GM19468 (cell line): ENCODE results near the gene BRPF3.

ENCODE experiments used
- ATAC-seq: cut with Tn5 transposase; IDR thresholded peaks from one replicate; pipeline ENCODE4 v1.9.1; 2021; ENCODE audit warnings: mild to moderate bottlenecking, moderate library complexity, moderate number of reproducible peaks; ENCODE audit not compliant: unreplicated experiment; ENCODE audit errors: extremely low read depth

The BRPF3 gene

DNA sequence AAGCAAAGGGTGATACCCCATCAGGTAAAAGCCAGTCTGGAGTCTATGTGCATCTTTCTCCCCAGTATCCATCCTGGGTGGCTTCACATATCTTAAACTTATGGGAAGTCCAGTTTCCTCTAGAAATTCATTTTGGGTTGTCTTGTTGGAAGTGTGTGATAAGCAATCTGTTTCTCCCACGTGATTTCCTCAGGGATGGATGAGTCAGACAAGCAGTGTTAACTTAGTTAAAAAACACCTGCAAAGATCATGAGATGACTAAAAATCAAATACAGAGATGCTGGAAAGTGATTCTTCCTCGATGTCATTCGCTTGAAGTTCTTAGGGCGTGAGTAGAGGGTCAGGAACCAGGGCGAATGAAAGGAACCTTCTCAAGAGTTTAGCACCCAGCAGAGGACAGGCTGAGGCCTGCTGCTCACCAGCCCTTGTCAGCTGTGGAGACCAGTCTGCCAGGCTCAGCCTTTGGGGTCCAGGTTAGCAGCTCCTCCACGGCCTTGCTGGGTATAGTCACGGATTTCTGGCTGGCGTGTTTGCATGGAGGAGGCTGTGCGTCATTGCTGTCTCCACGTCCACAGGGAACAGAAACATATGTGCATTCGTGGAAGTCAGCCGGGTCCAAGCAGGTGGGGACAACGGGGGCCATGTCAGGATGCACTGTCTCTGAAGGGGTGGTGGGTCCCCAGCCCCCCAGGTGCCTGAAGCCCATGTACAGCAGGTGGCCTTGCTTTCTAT lies 70.5 kb downstream of the BRPF3 start:
- no peak for ATAC-seq

DNA sequence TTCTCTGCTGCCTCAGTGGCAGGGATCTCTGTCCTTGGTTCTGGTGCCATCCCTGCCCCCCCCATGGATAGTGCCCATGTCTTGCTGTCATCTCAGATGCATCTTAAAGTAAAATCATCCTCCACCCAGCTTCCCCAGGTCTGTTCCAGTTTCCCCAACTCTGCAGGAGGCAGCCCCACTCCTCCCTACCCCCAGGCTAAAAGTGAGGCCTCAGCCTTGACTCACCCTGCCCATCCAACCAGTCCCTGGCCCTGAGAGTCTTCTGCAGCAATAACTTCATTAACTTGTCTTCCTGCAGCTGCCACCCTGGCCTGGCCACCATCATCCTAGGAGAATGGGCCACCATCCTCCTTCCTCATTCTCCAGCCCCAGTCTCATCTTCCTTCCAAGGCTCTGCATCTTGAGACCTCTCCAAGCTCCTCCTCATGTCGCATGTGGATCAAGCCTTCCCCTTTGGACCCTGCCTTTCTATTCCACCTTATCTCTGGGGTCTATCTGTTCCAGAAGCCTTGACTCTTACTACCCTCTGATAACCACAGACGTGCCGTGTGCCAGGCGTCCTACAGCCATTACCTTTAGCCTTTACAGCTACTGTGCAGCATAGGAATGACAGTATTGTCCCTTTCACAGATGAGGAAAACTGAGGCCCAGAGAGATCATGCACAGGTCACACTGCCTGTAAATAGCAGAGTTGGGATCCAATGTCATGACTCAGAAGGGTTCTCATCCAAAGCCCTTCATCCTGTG lies 71.4 kb downstream of the BRPF3 start:
- ATAC-seq, result no peak

DNA sequence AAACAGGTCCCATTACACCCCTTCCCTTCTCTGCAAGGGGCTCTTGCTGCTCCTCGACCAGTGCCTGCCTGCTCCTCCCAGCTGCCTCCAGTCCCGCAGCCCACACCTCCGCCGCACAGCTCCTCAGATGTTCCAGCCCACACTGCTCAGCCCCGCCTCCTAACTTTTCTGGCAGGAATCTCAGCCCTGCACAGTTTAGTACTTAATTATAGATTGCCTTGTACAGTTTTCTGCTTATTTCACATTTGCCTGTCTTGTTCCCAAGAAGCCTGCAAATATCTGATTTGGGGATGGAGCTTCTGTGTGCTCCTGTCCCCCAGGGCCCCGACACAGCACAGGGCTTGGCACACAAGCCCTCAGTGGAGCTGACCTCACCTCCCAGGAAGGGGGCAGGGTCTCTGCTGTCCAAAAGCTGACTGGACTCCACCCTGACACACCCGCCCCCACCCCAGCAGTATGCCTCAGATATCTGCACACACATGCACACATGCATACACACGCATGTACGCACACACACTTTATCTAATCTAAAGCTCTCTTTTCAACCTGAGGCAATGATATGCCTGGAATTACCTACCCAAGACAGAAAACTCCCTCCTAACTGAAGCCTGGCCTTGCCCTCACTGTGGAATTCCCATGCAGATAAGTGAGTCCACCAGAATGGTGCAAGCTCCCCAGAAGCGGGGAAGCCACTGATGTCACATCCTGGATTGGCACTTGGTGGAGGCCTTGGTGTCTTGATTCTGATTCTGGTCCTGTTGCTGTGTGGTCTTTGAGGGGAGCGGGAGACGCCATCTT lies 72.1 kb downstream of the BRPF3 start:
- no peak for ATAC-seq

DNA sequence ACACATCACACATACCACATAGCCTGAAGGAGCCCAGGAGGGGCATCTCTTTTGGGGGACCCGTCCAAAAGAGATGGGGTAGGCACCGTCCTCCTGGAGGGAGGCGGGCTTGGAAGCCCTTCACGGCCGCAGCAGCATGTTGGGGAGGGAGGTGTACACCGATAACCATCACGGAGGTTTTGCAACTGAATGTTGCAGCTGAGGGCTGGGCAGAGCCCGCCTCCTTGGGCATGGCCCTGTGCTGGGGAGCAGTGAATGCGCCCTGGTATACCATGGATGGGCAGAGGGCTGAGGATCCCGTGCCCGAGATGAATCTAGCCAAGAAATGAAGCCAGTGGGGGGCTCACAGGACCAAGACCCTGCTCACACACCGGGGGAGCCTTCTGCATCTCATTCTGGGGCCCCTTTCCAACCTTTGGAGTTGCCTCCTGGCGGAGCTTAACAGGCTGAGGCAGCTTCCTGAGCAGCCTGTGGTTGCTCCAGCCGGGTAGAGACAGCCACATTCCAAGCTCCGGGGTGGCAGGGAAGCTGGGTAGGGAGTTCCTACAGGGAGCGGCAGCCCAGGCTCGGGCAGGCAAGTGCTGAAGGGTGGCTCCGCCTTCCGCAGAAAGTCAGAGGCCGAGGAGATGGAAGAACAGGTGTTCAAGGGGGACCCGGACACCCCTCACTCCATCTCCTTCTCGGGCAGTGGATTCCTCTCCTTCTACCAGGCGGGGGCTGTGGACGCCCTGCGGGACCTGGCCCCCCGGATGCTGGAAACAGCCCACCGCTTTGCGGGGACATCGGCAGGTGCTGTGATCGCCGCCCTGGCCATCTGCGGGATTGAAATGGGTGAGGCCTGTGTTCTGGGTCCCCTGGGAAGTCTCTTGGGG lies 73.5 kb downstream of the BRPF3 start, which contains the start of gene PNPLA1:
Gene PNPLA1 (plus strand): TSS at position 227 of the 872 bp plus-strand sequence. CDS start 400 bp downstream, at position 627.
- no peak for ATAC-seq

DNA sequence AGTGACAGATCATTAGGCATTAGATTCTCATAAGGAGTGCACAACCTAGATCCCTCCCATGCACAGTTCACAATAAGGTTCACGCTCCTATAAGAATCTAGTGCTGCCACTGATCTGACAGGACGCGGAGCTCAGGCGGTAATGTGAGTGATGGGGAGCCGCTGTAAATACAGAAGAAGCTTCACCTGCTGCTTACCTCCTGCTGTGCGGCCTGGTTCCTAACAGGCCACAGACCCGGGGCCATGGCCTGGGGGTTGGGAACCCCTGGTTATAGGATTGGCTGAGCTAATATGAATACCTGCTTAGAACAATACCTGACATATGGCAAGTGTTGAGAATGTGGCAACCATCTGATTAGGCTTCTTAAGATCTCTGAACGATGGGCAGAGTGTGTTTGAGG lies 75.7 kb downstream of the BRPF3 start:
- ATAC-seq, result no peak

DNA sequence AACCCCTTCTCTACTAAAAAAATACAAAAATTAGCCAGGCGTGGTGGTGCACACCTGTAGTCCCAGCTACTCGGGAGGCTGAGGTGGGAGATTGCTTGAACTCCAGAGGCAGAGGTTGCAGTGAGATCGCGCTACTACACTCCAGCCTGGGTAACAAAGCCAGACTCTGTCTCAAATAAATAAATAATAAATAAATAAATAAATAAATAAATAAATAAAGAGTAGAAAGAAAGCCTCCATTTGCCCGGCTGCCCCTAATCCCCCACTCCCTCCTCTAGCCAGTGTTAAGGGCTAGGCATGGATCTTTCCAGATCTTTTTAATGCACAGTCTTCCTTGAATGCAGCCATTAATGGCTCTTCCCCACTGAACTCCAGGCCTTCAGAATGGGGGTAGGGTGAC lies 76.5 kb downstream of the BRPF3 start:
- no peak for ATAC-seq

DNA sequence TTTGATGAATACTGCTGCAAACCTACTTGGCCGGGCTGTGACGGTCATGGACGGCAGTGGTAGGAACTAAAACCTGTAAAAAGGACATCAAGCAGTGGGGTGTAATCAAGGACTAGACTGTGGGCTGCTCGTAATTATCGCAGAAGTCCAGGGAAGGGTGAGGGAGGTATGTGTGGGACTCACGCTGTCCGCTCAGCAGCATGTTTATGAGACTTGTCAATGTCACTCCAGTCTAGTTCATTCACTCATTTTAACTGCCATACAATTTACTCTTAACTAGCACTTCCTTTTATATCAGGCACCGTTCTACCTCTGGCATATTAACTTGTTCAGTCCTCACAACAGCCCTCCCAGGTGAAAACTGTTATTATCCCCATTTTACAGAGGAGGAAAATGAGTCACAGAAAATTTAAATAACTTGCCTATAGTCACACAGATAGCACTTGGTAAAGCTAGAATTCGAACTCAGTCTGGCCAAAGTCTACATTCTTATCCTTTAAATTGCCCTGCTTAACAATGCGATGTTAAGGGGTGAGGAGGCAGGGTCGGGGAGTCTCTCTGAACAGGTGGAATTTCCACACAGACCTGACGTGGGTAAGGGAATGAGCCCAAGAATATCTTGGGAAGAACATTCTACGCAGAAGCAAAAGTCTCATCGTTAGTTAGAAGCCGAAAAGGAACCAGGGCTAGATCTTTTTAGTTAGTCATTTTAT lies 77.4 kb downstream of the BRPF3 start:
- no peak for ATAC-seq

DNA sequence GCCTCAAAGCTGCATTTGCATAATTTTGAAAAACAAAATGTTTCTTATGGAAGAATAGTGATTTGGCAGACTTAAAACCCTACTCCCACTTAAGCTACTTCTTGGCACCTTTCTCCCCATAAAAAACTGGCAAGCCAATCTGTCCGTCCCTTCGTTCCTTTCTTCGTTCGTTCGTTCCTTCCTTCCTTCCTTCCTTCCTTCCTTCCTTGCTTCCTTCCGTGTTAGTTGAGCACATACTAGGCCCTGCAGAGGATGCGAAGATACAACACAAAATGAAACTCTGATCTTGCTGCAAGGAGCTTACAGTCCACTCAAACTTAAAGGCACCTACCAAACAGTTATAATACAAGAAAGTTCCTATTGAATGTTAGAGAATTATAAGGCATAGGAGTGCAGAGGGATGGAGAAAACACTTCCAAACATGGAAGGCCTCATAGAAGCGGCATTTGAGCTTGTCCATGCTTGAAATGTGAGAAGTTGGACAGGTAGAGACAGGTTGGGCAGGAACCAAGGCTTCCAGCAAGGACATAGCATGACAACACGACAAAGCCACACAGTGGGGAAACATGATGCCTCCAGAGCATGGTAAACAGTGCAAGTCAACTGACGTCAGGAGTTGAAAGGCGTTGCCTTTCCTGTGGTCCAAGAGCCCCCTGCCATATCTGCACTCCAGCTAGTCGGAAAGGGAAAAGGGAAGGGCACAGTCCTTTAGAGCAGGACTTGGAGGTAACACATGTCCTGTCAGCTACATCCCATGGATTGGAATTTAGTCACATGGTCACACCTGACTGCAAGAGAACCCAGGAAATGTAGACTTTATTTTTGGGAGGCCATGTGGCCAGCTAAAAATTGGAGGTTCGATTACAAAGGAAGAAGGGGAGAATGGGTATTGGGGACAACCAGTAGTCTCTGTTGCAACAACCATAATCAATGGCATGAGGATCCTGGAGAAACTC lies 80.3 kb downstream of the BRPF3 start:
- ATAC-seq, result no peak

DNA sequence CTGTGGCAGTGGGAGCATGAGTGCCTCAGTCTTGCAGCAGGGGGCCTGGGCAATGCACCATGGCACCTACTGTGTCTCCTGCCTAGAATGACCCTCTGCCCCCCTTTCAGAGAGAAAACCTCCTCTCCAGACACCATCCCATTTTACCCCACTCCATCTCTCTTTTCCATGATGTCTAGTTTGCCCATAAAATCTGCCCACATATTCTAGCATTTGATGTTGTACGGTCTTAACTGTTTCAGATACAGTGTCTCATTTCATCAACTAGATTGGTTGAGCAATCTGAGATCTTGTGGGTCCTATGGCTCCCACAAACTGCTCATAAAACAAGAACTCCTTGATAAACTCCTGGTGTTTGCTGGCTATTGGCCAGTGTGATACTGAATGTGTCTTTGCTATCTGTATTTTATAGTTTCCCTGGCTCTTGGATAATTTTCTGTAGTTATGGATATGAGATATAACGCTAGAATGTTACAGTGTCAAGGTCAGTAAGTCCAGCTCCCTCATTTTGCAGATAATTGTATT lies 81.5 kb downstream of the BRPF3 start:
- no peak for ATAC-seq

DNA sequence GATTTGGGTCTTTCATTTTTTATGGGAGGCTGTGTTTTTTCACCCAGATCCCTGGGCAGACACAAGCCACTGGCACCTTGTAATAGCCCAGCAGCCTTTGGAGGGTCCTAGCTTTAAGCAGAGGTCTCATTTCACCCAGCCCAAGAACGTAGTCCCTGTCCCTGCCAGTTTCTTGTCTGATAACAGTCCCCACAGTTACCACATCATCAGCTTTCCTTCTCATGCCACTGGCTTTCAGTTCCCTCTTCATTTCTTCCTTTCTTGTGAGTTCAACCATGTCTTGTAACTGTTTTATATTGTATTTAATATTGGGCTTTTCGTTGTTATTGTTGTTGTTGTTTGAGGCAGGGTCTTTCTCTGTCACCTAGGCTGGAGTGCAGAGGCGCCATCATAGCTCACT lies 83.9 kb downstream of the BRPF3 start:
- ATAC-seq, result no peak

DNA sequence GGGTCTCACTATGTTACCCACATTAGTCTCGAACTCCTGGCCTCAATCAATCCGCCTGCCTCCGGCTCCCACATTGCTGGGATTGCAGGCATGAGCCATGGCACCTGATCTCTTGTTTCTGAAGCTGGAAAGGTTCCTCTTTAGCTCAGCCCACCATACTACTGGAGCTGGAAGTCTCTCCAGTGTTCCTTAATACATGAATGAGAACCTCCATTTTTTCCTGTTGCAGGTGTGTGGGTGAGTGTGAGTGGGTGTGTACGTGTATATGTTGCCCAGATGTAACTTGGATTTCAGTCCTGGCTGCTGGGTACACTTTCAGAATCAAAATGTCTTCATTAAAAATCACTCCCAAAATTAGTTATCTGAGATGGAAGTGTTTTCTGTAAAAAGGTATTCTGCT lies 84.4 kb downstream of the BRPF3 start:
- no peak for ATAC-seq
